GM19372 (cell line): ENCODE results near the gene NECTIN3.

Source experiments
- ATAC-seq: cut with Tn5 transposase; IDR thresholded peaks from one replicate; pipeline ENCODE4 v1.9.1; 2021; ENCODE audit warnings: mild to moderate bottlenecking, low read depth, moderate library complexity; ENCODE audit not compliant: unreplicated experiment

Gene NECTIN3

DNA sequence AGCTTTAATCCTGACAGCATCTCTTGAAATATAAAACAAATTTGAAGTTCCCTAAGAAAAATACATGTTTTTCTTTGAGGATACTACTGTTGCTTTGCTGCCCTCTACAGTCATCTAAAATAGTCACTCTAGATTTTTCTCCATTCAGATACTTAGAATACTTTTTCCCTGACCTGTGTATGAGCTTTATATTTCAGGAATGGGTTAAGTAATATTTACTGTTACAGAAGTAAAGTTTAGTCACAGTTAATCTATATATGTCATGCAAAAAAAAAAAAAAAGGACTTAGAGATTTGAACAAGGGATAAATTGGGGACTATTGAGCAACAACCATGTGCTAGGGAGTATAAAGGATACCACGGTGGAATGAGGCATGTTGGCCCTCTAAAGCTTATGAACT lies 8.8 kb downstream of the NECTIN3 start:
- no peak for ATAC-seq

DNA sequence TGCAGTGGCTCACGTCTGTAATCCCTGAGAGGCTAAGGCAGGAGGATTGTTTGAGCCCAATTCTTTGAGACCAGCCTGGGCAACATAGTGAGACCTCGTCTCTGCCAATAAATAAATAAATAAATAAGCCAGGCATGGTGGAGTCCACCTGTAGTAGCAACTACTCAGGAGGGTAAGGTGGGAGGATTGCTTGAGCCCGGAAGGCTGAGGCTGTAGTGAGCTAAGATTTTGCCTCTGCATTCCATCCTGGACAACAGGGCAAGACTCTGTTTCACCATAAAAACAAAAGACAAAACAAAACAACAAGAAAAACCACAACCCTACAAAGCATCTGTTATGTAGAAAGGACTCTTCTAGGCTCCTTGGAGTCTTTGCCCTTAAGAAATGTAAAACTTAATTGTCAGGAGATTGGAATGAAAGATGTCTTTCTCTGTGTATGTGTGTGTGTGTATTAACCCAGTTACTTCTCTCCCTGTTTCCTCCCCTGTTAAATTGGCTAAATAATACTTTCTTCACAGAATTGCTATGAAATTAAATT lies 9.5 kb downstream of the NECTIN3 start:
- no peak for ATAC-seq

DNA sequence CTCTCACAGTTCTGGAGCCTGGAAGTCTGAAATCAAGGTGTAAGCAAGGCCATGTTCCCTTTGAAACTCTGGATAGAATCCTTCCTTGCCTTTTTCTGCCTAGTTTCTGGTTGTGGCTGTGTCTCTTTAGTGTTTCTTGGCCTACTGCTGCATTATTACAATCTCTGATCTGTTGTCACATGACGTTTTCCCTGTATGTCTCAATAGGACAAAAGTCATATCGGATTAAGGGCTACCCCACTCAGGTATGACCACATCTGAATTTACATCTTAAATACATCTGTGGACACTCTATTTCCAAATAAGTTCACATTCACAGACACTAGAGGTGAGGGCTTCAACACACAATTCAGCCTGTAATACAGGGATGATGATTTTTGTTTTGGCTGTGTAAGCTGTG lies 13.3 kb downstream of the NECTIN3 start:
- no peak for ATAC-seq

DNA sequence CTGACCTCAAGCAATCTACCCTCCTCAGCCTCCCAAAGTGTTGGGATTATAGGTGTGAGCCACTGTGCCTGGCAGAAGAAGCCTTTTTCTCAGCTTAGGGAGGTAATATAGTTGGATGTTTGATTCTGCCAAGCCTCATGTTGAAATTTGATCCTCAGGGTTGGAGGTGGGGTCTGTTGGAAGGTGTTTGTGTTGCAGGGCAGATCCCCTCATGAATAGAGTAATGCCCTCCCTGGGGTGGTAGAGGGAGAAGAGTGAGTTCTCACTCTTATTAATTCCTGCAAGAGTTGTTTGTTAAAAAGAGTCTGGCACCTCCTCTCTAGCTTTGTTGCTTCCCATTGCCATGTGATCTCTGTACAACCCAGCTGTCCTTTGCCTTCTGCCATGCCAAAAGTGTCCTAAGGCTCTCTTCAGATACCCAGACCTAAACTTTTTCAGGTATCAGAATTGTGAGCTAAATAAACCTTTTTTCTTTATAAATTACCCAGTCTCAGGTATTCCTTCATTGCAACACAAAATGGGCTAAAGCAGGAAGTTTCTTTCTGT lies 16.4 kb downstream of the NECTIN3 start:
- ATAC-seq: no peak

DNA sequence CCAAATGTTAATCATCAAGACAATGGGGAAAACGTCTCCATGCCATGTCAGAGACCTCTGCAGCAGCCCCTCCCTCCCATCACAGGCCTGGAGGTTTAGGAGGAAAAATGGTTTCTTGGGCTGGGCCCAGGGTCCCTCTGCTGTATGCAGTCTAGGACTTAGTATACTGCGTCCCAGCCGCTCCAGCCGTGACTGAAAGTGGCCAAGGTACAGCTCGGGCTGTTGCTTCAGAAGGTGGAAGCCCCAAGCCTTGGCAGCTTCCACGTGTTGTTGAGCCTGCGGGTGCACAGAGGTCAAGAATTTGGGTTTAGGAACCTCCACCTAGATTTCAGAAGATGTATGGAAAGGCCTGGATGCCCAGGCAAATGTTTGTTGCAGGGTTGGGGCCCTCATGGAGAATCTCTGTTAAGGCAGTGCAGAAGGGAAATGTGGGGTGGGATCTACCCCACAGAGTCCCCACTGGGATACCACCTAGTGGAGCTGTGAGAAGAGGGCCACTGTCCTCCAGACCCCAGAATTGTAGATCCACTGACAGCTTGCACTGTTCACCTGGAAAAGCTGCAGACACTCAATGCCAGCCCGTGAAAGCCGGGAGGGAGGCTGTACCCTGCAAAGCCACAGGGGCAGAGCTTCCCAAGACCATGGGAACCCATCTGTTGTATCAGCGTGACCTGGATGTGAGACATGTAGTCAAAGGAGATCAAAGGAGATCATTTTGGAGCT lies 25.0 kb downstream of the NECTIN3 start:
- no peak for ATAC-seq

DNA sequence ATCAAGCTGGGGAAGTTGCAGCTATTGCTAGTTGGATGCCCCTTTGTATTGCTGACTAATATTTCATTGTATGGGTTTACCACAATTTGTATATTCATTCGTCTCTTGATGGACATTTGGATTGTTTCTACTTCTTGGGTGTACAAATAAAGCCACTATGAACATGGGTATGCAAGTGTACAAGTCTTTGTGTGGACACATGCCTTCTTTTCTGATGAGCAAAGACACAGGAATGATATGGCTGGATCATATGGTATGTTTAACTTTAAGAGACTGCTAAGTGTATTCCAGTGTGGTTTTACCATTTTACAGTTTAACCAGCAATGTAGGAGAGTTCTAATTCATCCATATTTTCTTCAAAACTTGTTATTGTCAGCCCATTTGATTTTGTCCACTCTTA lies 32.2 kb downstream of the NECTIN3 start:
- ATAC-seq: no peak

DNA sequence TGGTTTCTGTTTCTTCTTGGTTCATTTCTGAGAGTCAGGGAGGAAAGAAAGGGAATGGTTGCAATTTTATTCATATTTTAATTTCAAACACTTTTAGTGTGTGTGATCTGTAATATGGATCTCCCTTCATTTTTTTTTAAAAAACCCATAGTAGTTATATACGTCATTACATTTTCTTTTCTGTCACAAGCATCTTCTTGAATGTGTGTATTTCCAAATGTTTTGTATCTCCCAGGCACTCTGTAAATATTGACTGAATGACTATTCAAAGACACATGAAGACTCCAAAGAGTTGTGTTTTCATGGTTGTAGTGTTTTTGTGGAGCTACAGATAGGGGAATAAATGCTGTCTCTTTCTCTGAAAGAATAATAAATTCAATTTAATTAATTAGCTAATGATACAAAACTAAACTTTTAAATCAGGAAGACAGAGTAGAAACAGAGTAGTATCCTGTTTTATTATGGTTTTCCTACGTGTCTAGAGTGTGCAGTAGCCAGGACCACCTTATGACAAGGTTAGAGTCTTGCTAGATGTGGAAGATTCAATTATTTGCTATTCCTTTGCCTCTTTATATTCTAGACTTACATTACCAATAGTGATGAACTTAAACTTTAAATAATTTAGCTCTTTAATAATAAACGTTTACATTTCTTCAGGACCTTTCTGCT lies 35.5 kb downstream of the NECTIN3 start:
- no peak for ATAC-seq

DNA sequence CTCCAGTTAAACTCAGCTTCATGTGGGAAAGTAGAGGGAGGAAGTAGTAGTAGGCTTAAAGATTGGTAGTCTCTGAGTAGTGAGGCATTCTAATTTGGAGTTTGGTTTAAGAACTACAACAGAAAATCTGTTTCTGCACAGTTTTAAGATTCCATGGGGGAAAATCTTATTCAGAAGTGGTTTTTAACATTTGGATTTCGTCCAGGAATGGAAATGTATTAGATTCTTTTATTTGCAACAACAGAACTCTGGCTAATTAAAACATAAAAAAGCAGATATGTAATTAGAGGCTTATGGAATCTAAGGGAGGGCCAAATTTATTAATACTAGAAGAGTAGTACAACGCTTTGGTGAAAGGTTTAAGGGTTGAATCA lies 36.0 kb downstream of the NECTIN3 start:
- ATAC-seq: no peak

DNA sequence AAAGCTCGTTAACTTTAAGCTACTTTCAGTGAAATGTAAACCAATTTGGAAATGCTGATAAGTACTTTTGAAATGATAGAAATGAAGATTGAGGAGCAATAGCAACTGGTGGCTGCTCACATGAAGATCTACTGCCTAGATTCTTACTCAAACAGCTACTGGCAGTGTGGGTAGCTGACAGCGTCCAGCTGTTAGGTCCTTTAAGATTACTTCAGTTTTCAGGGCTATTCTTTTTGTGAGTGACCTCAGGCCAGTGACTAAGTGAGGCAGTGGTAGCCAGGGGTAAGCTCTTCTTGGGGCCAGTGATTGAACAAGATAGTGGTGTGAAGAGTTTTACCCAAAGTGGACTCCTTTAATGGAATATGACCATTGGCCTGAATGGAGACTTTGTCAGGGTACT lies 41.3 kb downstream of the NECTIN3 start:
- ATAC-seq: no peak

DNA sequence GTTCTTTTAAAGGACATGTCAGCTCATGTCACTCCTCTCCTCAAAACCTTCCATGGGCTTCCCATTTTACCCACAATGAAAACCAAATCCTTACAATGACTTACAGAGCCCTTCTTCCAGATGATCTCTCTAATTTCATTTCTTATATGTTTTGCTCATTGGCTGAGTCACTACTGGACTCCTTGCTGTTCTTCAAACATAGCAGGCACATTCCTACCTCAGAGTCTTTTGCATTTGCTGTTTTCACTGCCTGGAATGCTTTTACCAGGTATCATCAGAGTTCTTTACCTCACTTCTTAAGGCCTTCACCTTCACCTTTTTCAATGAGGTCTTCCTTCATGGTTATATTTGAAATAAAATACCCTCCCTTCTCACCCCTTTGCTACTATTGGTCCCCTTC lies 57.3 kb downstream of the NECTIN3 start:
- ATAC-seq: no peak

DNA sequence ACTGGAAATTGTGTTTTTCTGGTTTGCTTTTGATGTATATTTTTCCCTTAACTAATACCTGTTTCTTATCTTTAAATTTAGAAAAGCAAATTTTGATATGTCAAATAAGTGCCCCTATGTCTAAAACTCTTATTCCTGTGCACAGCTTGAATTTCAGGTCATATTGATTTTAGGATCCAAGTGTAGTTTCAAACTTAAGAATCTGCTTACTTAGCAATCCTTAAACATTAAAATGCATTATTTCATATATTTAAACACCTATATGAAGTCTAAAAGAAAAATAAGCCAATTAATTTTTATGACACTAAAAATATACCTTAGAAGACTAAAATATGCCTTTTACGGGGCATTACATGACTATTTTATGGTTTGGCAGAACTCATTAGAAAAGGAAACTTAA lies 59.2 kb downstream of the NECTIN3 start:
- no peak for ATAC-seq

DNA sequence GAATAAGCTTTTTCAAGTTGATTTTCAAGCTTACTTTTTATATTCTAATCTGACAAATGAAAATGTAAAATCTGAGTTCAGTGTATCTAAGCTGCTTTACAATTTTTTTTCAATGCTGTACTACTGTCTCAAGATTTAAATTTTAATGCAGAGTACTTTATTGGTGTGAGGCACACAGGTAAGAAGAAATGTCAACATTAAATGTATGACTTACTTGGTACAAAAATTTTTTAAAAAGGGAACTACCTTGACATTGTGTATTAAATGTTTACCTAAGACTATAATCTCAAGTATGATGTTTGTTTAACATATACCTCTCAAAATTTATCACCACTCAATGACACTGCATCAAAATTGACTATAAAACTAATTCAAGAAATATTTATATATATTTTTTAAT lies 62.7 kb downstream of the NECTIN3 start:
- no peak for ATAC-seq

DNA sequence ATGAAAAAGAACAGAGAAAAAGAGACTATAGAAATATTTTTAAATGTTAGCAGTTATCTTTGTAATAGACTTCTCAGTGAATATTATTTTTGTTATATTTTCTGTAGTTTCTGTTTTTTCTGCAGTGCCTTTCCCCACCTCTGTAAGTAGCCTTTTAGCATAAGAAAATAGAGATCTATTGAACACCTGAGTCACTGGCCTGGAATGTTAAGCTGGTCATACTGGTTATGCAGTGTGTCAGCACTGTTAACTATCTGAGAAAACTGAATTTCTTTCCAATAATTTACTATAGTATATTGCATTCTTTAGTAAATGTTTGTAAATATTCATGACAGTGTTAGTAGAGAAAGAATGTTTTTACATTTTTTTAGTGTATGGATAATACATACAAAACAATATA lies 79.8 kb downstream of the NECTIN3 start:
- ATAC-seq: no peak

DNA sequence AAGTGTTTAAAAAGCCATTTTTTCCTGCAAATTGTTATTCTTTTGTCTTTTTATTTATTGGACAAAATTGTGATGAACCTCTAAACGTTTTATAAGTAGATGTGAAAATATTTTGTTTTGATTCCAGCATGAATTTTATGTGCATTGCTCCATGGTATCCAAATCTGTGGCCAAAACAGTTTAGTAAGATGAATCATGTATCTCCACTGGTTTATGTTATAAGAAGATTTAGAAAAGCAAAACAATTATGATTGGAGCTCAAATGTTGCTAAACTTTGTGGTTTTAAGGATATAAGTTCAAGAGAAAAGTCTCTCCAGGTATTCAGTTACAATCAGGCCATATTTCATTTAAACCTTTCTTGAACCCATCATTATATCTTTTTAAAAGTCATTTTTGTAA lies 80.9 kb downstream of the NECTIN3 start:
- no peak for ATAC-seq

DNA sequence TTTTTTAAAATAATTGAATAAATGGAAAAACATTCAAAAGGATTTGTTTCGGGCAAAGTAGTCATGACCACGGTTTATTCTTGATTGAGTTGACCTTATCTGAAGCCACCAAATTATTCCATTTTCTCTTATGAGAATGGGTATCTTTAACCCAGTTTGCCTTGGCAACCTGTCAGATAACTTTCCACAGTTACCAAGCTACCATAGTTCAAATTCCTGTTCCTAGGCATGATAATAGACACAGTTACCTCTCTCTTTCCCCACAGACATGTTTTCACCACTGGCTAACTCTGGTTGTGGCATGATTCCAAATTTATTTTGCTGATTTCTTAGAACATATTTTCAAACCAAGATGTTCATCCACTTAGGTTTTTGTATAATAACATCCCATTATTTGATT lies 84.9 kb downstream of the NECTIN3 start:
- no peak for ATAC-seq

DNA sequence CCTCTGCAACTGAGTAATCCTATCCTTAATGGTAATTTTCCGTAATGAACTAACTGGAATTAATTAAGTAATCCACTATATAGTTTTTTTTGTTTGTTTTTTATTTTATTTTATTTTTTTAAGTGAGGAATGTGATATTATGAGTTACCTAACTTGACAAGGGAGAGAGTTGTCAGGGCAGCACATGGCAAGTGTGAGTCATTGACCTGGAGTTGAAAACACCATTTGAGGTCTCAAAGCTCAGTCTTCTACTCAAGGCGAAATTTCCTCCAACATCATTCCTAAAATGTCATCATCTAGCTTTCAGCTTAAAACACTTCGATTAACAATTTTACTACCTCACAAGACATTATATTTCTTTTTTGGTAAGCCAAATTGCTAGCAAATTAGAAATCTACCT lies 87.8 kb downstream of the NECTIN3 start:
- no peak for ATAC-seq

DNA sequence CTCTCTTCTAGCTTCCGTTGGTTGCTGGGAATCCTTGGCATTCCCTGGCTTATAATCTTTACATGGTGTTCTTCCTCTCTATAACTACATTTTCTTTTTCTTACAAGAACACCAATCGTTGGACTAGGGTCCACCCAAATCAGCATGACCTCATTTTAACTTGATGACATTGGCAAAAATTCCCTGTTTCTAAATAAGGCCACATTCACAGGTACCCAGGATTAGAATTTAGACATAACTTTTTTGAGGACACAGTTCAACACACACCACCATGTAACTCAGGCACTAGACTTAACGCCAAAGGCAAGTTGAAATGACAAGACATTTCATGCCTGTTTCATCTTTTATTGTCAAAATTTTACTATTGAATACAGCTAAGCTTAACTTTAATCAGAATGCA lies 93.0 kb downstream of the NECTIN3 start:
- no peak for ATAC-seq

DNA sequence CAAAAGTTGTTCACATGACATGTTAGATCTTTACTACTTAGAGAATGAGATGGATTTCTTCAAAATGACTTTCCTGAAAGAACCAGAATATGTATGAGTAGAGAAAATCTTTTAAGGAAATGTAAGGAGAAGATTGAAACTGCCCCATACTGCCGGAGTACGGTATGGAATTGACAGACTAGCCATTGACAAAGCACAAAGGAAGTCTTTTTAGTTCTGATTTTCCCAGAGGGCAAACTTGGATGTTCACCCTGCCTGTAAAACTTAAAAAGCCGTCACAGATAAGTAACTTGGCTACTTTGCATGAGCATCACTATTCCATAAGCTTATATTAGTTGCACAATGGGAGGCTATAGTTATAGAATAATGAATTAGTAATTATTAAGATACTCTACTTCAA lies 93.8 kb downstream of the NECTIN3 start:
- ATAC-seq: no peak

DNA sequence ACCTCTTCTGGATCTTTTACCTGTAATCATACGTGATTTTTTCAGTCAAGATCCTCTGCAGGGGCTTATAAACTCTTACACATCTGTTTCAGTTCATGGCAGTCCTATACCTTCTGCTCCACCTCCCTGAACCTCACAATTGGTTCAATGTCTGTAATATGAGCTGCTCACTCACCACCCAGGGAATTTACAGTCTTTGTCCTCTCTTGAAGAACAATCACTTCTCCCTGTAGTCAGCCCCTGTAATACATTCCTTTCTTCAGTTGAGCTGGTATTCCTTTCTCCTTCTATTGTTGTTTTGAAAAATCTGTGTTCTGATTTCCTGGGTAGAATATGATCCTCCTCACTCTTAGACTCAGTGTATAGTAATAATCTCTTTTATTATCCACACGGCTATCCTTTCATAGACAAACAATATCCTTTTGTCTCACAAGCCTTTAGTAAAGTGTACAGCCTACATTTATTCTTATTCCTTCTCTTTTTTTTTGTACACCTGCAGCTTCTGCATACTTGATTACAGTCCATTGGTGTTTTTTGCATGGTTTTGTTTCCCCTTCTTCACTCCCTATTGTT lies 101.8 kb downstream of the NECTIN3 start:
- ATAC-seq: no peak

DNA sequence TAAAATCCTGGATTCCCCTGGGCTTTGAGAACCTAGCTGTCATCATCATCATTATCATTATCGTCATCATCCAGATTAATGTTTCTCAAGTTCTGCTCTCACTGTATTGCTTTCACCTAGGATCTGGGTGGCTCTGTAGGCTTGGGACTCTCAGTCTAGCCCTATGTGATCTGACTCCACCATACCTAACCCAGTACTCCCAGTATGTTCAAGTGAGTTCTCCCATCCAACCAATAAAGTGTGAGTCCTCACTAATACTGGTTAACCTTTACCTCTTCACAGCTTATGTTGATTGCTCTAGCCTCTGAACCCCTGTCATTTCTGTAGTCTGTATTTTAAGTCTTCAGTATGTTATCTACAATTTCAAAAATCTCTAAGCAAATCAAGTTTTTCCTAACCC lies 102.3 kb downstream of the NECTIN3 start:
- ATAC-seq: no peak

DNA sequence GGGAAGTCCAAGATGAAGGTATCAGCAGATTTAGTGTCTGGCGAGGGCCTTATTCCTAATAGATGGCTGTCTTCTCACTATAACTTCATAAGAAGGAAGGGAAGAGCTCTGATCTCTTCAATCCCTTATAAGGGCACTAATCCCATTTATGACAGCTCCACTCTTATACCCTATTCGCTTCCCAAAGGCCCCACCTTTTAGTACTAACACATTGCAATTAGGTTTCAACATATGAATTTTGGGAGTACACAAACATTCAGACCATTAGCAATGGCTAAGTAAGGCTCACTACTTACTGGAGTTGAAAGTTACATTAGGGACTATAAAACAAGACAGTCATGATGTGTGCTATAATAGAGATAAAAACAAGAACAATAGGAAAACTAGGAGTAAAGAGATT lies 118.9 kb downstream of the NECTIN3 start:
- no peak for ATAC-seq

DNA sequence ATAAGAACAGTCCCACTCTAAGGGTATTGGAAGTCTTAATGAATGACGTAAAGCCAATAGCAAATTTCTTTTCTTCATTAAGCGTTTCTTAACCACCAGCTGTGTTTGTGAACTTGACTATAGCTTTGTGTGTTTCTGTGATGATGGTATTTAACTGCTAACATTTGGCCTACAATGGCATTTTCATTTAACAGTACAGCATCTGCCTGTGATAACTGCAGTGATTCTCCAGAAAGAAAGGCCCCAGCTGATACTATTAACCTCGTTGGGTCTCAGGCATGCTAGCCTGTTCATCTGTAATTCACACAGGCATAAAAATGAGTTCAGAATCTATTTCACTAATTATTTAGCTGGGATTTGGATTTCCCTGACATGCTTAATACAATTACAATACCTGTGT lies 121.9 kb downstream of the NECTIN3 start:
- ATAC-seq: no peak
